Lung microvascular endothelial cell (primary cell): ENCODE data around the gene KRTAP21-1. TPM values are rescaled to one million over a fixed set of nuclear protein-coding genes. Genes with fewer than 3 reads are reported as not detected.

Experiments
- total RNA-seq: library from RNA; depleted of rRNA; stranded (reverse); fragments of >200 nt; gene quantifications from 2 replicates; pipeline ENCODE4 v1.2.1, GENCODE V29; 2014

The KRTAP21-1 gene
- total RNA-seq, 1 donor from 2014 or later = not detected

Other genes starting within 250 kb of the KRTAP21-1 start
- gene KRTAP19-6, start 213.6 kb downstream of the KRTAP21-1 start, total RNA-seq = not detected in 2 replicates
- not detected in 2 replicates for gene KRTAP19-7, start 194.1 kb downstream of the KRTAP21-1 start, total RNA-seq
- not detected in 2 replicates for gene KRTAP22-2, start 165.0 kb downstream of the KRTAP21-1 start, total RNA-seq
- not detected in 2 replicates for gene KRTAP6-3, start 163.0 kb downstream of the KRTAP21-1 start, total RNA-seq
- not detected in 2 replicates for gene KRTAP6-2, start 156.5 kb downstream of the KRTAP21-1 start, total RNA-seq
- gene KRTAP22-1, start 154.3 kb downstream of the KRTAP21-1 start, total RNA-seq = not detected in 2 replicates
- gene KRTAP6-1, start 141.5 kb downstream of the KRTAP21-1 start, total RNA-seq = not detected in 2 replicates
- not detected in 2 replicates for gene KRTAP20-1, start 139.0 kb downstream of the KRTAP21-1 start, total RNA-seq
- not detected in 2 replicates for gene KRTAP20-4, start 134.8 kb downstream of the KRTAP21-1 start, total RNA-seq
- not detected in 2 replicates for gene KRTAP20-2, start 120.2 kb downstream of the KRTAP21-1 start, total RNA-seq
- gene KRTAP20-3, start 112.6 kb downstream of the KRTAP21-1 start, total RNA-seq = not detected in 2 replicates
- not detected in 2 replicates for gene KRTAP21-3, start 36.7 kb downstream of the KRTAP21-1 start, total RNA-seq
- not detected in 2 replicates for gene KRTAP21-2, start 8.2 kb downstream of the KRTAP21-1 start, total RNA-seq
- not detected in 2 replicates for gene KRTAP8-1, start 57.8 kb upstream of the KRTAP21-1 start, total RNA-seq
- gene KRTAP7-1, start 74.3 kb upstream of the KRTAP21-1 start, total RNA-seq = not detected in 2 replicates
- not detected in 2 replicates for gene KRTAP11-1, start 126.2 kb upstream of the KRTAP21-1 start, total RNA-seq